ENCODE data around the gene NUP205.

The NUP205 gene

GRCh38 chr7:135575296-135575695 is 17.6 kb downstream of the NUP205 start:
- TF ChIP-seq, protein P1, sequence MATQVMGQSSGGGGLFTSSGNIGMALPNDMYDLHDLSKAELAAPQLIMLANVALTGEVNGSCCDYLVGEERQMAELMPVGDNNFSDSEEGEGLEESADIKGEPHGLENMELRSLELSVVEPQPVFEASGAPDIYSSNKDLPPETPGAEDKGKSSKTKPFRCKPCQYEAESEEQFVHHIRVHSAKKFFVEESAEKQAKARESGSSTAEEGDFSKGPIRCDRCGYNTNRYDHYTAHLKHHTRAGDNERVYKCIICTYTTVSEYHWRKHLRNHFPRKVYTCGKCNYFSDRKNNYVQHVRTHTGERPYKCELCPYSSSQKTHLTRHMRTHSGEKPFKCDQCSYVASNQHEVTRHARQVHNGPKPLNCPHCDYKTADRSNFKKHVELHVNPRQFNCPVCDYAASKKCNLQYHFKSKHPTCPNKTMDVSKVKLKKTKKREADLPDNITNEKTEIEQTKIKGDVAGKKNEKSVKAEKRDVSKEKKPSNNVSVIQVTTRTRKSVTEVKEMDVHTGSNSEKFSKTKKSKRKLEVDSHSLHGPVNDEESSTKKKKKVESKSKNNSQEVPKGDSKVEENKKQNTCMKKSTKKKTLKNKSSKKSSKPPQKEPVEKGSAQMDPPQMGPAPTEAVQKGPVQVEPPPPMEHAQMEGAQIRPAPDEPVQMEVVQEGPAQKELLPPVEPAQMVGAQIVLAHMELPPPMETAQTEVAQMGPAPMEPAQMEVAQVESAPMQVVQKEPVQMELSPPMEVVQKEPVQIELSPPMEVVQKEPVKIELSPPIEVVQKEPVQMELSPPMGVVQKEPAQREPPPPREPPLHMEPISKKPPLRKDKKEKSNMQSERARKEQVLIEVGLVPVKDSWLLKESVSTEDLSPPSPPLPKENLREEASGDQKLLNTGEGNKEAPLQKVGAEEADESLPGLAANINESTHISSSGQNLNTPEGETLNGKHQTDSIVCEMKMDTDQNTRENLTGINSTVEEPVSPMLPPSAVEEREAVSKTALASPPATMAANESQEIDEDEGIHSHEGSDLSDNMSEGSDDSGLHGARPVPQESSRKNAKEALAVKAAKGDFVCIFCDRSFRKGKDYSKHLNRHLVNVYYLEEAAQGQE (IDR thresholded peaks at IDR 0.05; ENCODE audit: insufficient read depth in 1 of 2, low read depth in 2 of 2, low read length in 2 of 2) = no peak
- TF ChIP-seq SIN3A (IDR thresholded peaks at IDR 0.05; ENCODE audit: borderline replicate concordance, insufficient read depth, low read length) = no peak
- TF ChIP-seq POLR2AphosphoS5 (IDR thresholded peaks at IDR 0.05; ENCODE audit: low read depth, low read length) = no peak
- no peak for TF ChIP-seq FOXP2 (optimal IDR thresholded peaks at IDR 0.05; ENCODE audit: borderline replicate concordance, extremely low read depth, extremely low read length, insufficient read depth)
- no peak for TF ChIP-seq TAF1 (IDR thresholded peaks at IDR 0.05; ENCODE audit: borderline replicate concordance, insufficient read depth, low read length)

- TF ChIP-seq SIN3A (IDR thresholded peaks at IDR 0.05; ENCODE audit: borderline replicate concordance, insufficient read depth, low read length) (no peak), TAF1 (IDR thresholded peaks at IDR 0.05; ENCODE audit: borderline replicate concordance, insufficient read depth, low read length) (no peak), POLR2AphosphoS5 (IDR thresholded peaks at IDR 0.05; ENCODE audit: low read depth, low read length) (no peak), FOXP2 (optimal IDR thresholded peaks at IDR 0.05; ENCODE audit: borderline replicate concordance, extremely low read depth, extremely low read length, insufficient read depth) (no peak)
- TF ChIP-seq, protein P1 (IDR thresholded peaks at IDR 0.05; ENCODE audit: insufficient read depth in 1 of 2, low read depth in 2 of 2, low read length in 2 of 2) = no peak
Measured at GRCh38 chr7:135578569-135578968, 20.9 kb downstream of the NUP205 start.

- no peak for TF ChIP-seq TAF1 (IDR thresholded peaks at IDR 0.05; ENCODE audit: borderline replicate concordance, insufficient read depth, low read length)
- no peak for TF ChIP-seq POLR2AphosphoS5 (IDR thresholded peaks at IDR 0.05; ENCODE audit: low read depth, low read length)
- TF ChIP-seq, protein P1 (IDR thresholded peaks at IDR 0.05; ENCODE audit: insufficient read depth in 1 of 2, low read depth in 2 of 2, low read length in 2 of 2) = no peak
- TF ChIP-seq SIN3A (IDR thresholded peaks at IDR 0.05; ENCODE audit: borderline replicate concordance, insufficient read depth, low read length) = no peak
- TF ChIP-seq FOXP2 (optimal IDR thresholded peaks at IDR 0.05; ENCODE audit: borderline replicate concordance, extremely low read depth, extremely low read length, insufficient read depth) = no peak
Measured at GRCh38 chr7:135584362-135585353, 26.9 kb downstream of the NUP205 start.

DNA sequence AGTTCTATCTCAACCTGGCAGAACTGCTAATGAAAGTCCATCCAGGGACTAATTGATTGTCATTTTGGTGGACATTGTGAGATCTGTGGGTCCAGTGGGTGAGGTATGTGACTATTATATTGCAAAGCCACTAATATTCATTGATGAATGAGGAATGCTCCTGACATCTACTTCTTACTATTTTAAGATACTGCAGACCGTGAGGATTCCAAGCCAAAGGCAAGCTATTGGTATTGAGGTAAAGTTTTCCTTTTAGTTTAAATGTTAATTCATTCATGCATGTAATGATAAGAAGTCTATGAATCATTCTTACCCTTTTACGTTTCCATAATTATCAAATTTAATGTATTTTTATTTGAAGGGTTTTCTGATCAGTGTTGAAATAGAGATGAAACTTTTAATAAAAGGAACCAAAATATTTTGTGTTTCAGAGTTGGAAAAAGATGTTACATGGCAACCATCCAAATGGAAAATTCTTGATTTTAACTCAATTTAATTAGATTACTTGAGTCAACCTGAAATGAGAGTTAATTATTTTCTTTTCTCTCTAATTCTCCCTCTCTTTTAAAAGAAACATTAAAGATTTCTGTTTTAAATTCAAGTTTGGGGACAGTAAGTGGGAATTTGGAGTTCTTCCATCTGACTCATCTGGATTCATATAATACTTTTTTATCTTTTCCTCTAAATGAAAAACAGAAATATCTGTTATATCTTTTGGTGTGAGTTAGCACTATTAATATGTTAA is 39.6 kb downstream of the NUP205 start:
- TF ChIP-seq TAF1 (IDR thresholded peaks at IDR 0.05; ENCODE audit: borderline replicate concordance, insufficient read depth, low read length) = no peak
- no peak for TF ChIP-seq FOXP2 (optimal IDR thresholded peaks at IDR 0.05; ENCODE audit: borderline replicate concordance, extremely low read depth, extremely low read length, insufficient read depth)
- no peak for TF ChIP-seq SIN3A (IDR thresholded peaks at IDR 0.05; ENCODE audit: borderline replicate concordance, insufficient read depth, low read length)

DNA sequence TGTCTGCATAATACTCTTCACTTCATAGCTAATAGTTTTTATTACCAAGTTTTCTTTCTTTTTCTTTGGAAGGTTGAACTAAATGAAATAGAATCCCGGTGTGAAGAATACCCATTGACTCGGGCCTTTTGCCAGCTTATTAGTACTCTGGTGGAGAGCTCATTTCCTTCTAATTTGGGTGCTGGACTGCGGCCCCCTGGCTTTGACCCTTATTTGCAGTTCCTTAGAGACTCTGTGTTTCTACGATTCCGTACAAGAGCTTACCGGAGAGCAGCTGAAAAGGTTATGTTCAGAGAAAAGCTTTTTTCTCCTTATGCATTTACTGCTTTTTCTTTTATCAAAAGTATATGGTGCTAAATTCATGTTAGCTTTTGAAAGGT is 40.2 kb downstream of the NUP205 start:
- TF ChIP-seq SIN3A (IDR thresholded peaks at IDR 0.05; ENCODE audit: borderline replicate concordance, insufficient read depth, low read length) (no peak), TAF1 (IDR thresholded peaks at IDR 0.05; ENCODE audit: borderline replicate concordance, insufficient read depth, low read length) (no peak), FOXP2 (optimal IDR thresholded peaks at IDR 0.05; ENCODE audit: borderline replicate concordance, extremely low read depth, extremely low read length, insufficient read depth) (no peak), POLR2AphosphoS5 (IDR thresholded peaks at IDR 0.05; ENCODE audit: low read depth, low read length) (no peak)
- TF ChIP-seq, protein P1 (IDR thresholded peaks at IDR 0.05; ENCODE audit: insufficient read depth in 1 of 2, low read depth in 2 of 2, low read length in 2 of 2) = no peak
